ENCODE data around the gene HYCC1. TPM values are rescaled to one million over a fixed set of nuclear protein-coding genes. Genes with fewer than 3 reads are reported as not detected.

HYCC1 gene
- total RNA-seq, 1 experiment from 2014 or later = 126 TPM

- WGBS (ENCODE audit: extremely low coverage, insufficient read length, low lambda C conversion rate) = no CpG with 5 or more reads among the region's 6 CpGs
- H3K27ac Mint-ChIP-seq = no peak overlapping the region; a peak in 1 of 7 replicates
Observed at GRCh38 chr7:23058408-23059096, 44.6 kb upstream of the HYCC1 start.

More at GRCh38 chr7:23058408-23059096, 44.6 kb upstream of the HYCC1 start:
- H3K18ac ChIP-seq (ENCODE audit: insufficient read length, low read depth, low read length) = no peak overlapping the region
- H3K4me2 ChIP-seq (ENCODE audit: insufficient read depth, insufficient read length, low read length) = no peak overlapping the region
- no peaks in the 10 kb centered on the region for H3K36me3 Mint-ChIP-seq (ENCODE audit: insufficient read depth in 1 of 3, low read depth in 3 of 3)
- no peak for DNase-seq
- H3K9ac ChIP-seq (ENCODE audit: extremely low read depth, insufficient read length, low read length) = no peak overlapping the region
- no peak overlapping the region for H4K5ac ChIP-seq (ENCODE audit: insufficient read length, low read depth, low read length)
- H3K23me2 ChIP-seq (ENCODE audit: insufficient read length, low read depth, low read length, poor library complexity, severe bottlenecking) = no peaks in the 10 kb centered on the region
- peaks cover 5 to 10% of the 10 kb centered on the region in 2 experiments; a peak in 2 of 4 replicates for H3K4me1 Mint-ChIP-seq
- no peak overlapping the region for H2AFZ ChIP-seq (ENCODE audit: low read length)
- no peaks in the 10 kb centered on the region for H3K79me2 ChIP-seq (ENCODE audit: insufficient read depth, low read length)
- H4K8ac ChIP-seq (replicated peaks; ENCODE audit: insufficient read length, low read depth, low read length) = no peak overlapping the region
- no peaks in the 10 kb centered on the region for H3K27me3 Mint-ChIP-seq (ENCODE audit: low read depth)
- H3K4me1 ChIP-seq (ENCODE audit: insufficient read depth, low read length) = no peaks in the 10 kb centered on the region
- no peak overlapping the region for H2BK15ac ChIP-seq (ENCODE audit: low read depth, low read length)
- H3K56ac ChIP-seq (ENCODE audit: insufficient read length, low read depth, low read length) = no peak overlapping the region
- no peak overlapping the region for H3T11ph ChIP-seq (ENCODE audit: low read length)
- H3K4me3 Mint-ChIP-seq = no peak overlapping the region
- H2BK5ac ChIP-seq (ENCODE audit: insufficient read length, low read length) = no peak overlapping the region
- H3K4ac ChIP-seq (ENCODE audit: low read depth, low read length) = no peak overlapping the region
- no peak overlapping the region for H3K27ac ChIP-seq (ENCODE audit: insufficient read length, low read depth, low read length)
- H4K20me1 ChIP-seq (ENCODE audit: control insufficient read depth, insufficient read depth, insufficient read length) = no peaks in the 10 kb centered on the region
- no peak overlapping the region for H3K23ac ChIP-seq (ENCODE audit: insufficient read length, low read depth, low read length)
- H3K27me3 ChIP-seq (ENCODE audit: insufficient read depth, low read length) = no peaks in the 10 kb centered on the region
- H2BK12ac ChIP-seq (ENCODE audit: insufficient read length, low read depth, low read length) = no peak overlapping the region
- H3K9me3 ChIP-seq (ENCODE audit: control insufficient read depth, low read depth, low read length) = no peaks in the 10 kb centered on the region
- no peak overlapping the region for H2AK5ac ChIP-seq (ENCODE audit: insufficient read length, low read length)
- no peak overlapping the region for H3K14ac ChIP-seq (ENCODE audit: insufficient read depth, low read length)
- no peak overlapping the region for H4K91ac ChIP-seq (ENCODE audit: insufficient read length, low read depth, low read length)
- no peak overlapping the region for H2BK20ac ChIP-seq (ENCODE audit: low read depth, low read length, poor library complexity, severe bottlenecking)
- no peaks in the 10 kb centered on the region for H3K9me3 Mint-ChIP-seq
- no peak for TF ChIP-seq CTCF (conservative IDR thresholded peaks at IDR 0.05)
- no peaks in the 10 kb centered on the region for H3K79me1 ChIP-seq (ENCODE audit: insufficient read depth, low read depth, low read length, poor library complexity, severe bottlenecking)
- no peak overlapping the region for H2BK120ac ChIP-seq (ENCODE audit: low read depth, low read length, poor library complexity, severe bottlenecking)

All from H9 (cell line).